BE2C (cell line): ENCODE data around the gene CRISP1.
A peak's percentile ranks its signal among the peaks of the same experiment; 100 is the strongest.
"Not testable (repeated sequence)": the region's sequence is repeated elsewhere in the genome, so short reads cannot be mapped to it uniquely, and the experiment has no call there.

Source experiments
- DNase-seq: peaks from one replicate; pipeline ENCODE4 v3.0.0-alpha.2; 2020
- H3K27me3 ChIP-seq: fragments of 250-450 bp; sonication (Bioruptor Pico); 2 replicates; pipeline ENCODE4 v1.5.1; 2020; ENCODE audit warnings: mild to moderate bottlenecking
- H3K36me3 ChIP-seq: fragments of 250-450 bp; sonication (Bioruptor Pico); 2 replicates; pipeline ENCODE4 v1.5.1; 2020; ENCODE audit warnings: mild to moderate bottlenecking
- H3K4me1 ChIP-seq: fragments of 250-450 bp; sonication (Bioruptor Pico); 2 replicates; pipeline ENCODE4 v1.5.1; 2020
- H3K4me3 ChIP-seq: 2 replicates; pipeline ENCODE4 v1.5.1; 2011; ENCODE audit warnings: low read depth, low read length
- H3K9me3 ChIP-seq: fragments of 250-450 bp; sonication (Bioruptor Pico); 2 replicates; pipeline ENCODE4 v1.5.1; 2020
- TF ChIP-seq, protein P1 (sequence below): IDR thresholded peaks from 2 replicates; pipeline ENCODE4 v1.5.1; 2012; ENCODE audit warnings: mild to moderate bottlenecking, low read depth, low read length

The CRISP1 gene

DNA sequence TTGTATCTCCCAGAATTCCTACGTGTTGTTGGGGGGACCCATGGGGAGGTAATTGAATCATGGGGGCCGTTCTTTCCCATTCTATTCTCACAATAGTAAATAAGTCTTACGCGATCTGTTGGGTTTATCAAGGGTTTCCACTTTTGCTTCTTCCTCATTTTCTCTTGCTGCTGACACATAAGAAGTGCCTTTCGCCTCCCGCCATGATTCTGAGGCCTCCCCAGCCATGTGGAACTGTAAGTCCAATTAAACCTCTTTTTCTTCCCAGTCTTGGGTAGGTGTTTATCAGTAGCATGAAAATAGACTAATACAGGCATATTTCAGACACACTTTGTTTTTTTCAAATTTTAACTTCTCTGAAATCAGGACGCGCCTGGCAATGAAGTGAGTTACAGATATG, 64.8 kb downstream of the CRISP1 start:
- no peaks in the 10 kb centered on the region for H3K36me3 ChIP-seq
- H3K9me3 ChIP-seq = no peaks in the 10 kb centered on the region
- H3K4me1 ChIP-seq = no peaks in the 10 kb centered on the region
- TF ChIP-seq, protein P1, sequence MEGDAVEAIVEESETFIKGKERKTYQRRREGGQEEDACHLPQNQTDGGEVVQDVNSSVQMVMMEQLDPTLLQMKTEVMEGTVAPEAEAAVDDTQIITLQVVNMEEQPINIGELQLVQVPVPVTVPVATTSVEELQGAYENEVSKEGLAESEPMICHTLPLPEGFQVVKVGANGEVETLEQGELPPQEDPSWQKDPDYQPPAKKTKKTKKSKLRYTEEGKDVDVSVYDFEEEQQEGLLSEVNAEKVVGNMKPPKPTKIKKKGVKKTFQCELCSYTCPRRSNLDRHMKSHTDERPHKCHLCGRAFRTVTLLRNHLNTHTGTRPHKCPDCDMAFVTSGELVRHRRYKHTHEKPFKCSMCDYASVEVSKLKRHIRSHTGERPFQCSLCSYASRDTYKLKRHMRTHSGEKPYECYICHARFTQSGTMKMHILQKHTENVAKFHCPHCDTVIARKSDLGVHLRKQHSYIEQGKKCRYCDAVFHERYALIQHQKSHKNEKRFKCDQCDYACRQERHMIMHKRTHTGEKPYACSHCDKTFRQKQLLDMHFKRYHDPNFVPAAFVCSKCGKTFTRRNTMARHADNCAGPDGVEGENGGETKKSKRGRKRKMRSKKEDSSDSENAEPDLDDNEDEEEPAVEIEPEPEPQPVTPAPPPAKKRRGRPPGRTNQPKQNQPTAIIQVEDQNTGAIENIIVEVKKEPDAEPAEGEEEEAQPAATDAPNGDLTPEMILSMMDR = no peak
- no peak overlapping the region for H3K4me3 ChIP-seq
- no peak for DNase-seq
- no peaks in the 10 kb centered on the region for H3K27me3 ChIP-seq

DNA sequence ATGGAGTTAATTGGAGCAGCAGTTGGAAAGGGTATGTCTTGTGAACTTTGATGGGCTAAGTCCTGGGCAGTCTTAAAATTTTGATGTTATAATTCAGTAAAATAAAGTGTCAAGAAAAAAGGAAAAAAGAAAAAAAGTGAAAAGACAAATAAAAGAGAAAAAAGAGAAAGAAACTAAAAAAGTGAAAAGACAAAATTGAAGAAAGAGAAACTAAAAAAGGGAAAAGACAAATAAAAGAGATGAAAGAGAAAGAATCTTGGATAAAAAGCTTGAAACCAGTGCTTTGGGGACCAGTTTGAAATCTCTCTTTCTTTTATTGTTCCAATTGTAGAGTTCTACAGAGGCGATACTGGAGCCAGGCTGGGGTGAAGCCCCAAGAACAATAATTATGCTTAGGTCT, 67.2 kb downstream of the CRISP1 start:
- Histone ChIP-seq H3K4me3 (no peak overlapping the region), H3K36me3 (no peaks in the 10 kb centered on the region), H3K27me3 (no peaks in the 10 kb centered on the region), H3K4me1 (no peaks in the 10 kb centered on the region), H3K9me3 (no peaks in the 10 kb centered on the region)
- TF ChIP-seq, protein P1 = no peak
- DNase-seq = no peak

DNA sequence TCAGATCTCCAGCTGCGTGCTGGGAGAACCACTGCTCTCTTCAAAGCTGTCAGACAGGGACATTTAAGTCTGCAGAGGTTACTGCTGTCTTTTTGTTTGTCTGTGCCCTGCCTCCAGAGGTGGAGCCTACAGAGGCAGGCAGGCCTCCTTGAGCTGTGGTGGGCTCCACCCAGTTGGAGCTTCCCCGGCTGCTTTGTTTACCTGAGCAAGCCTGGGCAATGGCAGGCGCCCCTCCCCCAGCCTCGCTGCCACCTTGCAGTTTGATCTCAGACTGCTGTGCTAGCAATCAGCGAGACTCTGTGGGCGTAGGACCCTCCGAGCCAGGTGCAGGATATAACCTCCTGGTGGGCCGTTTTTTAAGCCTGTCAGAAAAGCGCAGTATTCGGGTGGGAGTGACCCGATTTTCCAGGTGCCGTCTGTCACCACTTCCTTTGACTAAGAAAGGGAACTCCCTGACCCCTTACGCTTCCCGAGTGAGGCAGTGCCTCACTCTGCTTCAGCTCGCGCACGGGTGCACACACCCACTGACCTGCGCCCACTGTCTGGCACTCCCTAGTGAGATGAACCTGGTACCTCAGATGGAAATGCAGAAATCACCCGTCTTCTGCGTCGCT, 69.4 kb downstream of the CRISP1 start:
- H3K36me3 ChIP-seq, H3K4me1 ChIP-seq, H3K9me3 ChIP-seq, H3K4me3 ChIP-seq, H3K27me3 ChIP-seq, DNase-seq: not testable (repeated sequence)

DNA sequence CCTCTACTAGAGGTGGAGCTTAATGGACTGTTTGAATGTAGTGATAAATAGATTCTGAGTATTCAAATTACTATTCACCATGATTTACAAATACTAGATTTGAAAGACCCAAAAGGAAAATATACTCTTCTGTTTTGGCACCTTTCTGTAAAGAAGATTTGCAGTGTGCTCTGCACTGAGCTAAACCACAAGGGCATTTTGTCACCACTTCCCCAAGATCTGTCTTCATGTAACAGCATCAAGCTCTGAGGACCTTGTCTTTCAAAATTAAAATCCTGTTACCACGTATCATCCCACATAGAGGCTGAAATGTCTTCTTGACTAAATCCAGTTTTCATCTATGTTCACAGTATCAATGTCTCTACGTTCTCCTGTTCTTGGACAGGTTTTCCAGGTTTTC, 76.0 kb downstream of the CRISP1 start:
- no peak overlapping the region for H3K4me3 ChIP-seq
- no peaks in the 10 kb centered on the region for H3K4me1 ChIP-seq
- DNase-seq = no peak
- TF ChIP-seq, protein P1 = no peak
- H3K9me3 ChIP-seq = no peaks in the 10 kb centered on the region
- H3K36me3 ChIP-seq = no peaks in the 10 kb centered on the region
- H3K27me3 ChIP-seq = no peaks in the 10 kb centered on the region

DNA sequence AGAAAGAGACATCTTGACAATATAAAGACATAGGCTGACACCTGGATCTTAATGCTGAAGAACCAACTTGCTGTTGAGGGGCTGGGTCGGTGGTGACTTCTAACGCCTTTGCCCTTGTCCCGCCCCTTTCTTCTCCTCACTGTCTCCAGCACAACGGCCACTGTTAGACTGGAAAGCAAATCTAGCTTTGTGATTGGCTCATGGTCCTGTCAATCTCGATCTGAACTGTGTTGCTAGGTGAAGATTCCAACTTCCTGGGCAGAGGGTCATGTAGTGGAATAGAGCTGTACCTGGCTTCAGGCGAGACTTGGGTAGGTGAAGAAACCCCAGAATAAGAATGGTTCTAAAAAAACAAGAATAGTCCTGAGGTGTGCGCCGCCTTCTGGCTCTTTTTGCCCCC, 79.2 kb downstream of the CRISP1 start, which contains the start of gene PGK2:
Gene PGK2 (minus strand): TSS at position 110 of the 400 bp plus-strand sequence. CDS start 98 bp downstream, at position 12.
- DNase-seq = peak; percentile 10
- H3K9me3 ChIP-seq = no peaks in the 10 kb centered on the region
- TF ChIP-seq, protein P1 = no peak
- H3K36me3 ChIP-seq = no peaks in the 10 kb centered on the region
- no peak within 1 kb of the TSS for H3K4me3 ChIP-seq
- H3K27me3 ChIP-seq = no peaks in the 10 kb centered on the region
- H3K4me1 ChIP-seq = no peaks in the 10 kb centered on the region

DNA sequence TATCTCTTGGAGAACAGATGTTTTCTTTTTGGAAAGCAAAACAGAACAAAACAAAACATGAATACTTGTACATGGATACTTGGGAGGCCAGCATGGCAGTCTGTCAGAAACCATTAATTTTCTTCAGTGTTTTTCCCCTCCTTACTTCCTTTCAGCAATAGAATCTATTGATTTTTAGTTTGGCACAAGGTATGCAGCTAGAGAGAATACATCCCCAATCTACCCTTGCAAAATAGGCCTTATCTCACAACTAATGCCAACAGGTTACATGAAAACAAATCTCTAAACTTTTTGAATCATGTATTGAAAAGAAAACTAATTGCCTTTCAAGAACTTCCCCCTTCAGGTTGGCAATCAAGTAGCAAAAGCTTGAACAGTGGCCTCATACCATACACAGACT, 82.1 kb downstream of the CRISP1 start:
- DNase-seq = no peak

More for the DNA sequence above, 82.1 kb downstream of the CRISP1 start:
- TF ChIP-seq, protein P1 = no peak
- no peaks in the 10 kb centered on the region for H3K36me3 ChIP-seq
- H3K4me1 ChIP-seq = no peaks in the 10 kb centered on the region
- no peaks in the 10 kb centered on the region for H3K9me3 ChIP-seq
- H3K27me3 ChIP-seq = no peaks in the 10 kb centered on the region
- no peak overlapping the region for H3K4me3 ChIP-seq
